HT1080 (cell line): ENCODE data around the gene C1GALT1C1. TPM values are rescaled to one million over a fixed set of nuclear protein-coding genes. Genes with fewer than 3 reads are reported as not detected.
"Not testable (repeated sequence)": the region's sequence is repeated elsewhere in the genome, so short reads cannot be mapped to it uniquely, and the experiment has no call there.

ENCODE experiments used
- DNase-seq: peaks from one replicate; pipeline ENCODE4 v3.0.0-alpha.2; 2015; ENCODE audit warnings: low read depth
- polyA plus RNA-seq, 2 experiments: library from polyadenylated mRNA; depleted of rRNA; stranded (reverse); fragments of >200 nt; gene quantifications; 2 replicates each; pipeline ENCODE4 v1.2.3, GENCODE V29; 2015
- total RNA-seq: library from RNA; depleted of rRNA; stranded (reverse); fragments of >200 nt; shearing (Covaris generic); gene quantifications from 2 replicates; pipeline ENCODE4 v1.2.3, GENCODE V29; 2014; rRNA removed

Gene C1GALT1C1
- 24.4 and 28.6 TPM in 2 replicates for total RNA-seq
- 29.2 and 32.7 TPM in 2 replicates for polyA plus RNA-seq (2015; cell fraction: cytosol; rRNA removed)
- 62.0 and 64.6 TPM in 2 replicates for polyA plus RNA-seq (2015; cell fraction: nucleus; rRNA removed)

GRCh38 chrX:120629667-120630537 is at the start of gene C1GALT1C1:
C1GALT1C1 (minus strand) TSS chrX:120630054; CDS start chrX:120627166, 2,888 bp downstream.
- DNase-seq: peak; percentile 93

- peak; percentile 4 for DNase-seq
Measured at GRCh38 chrX:120677004-120677652, 47.3 kb upstream of the C1GALT1C1 start.

GRCh38 chrX:120672841-120673530 is 43.1 kb upstream of the C1GALT1C1 start:
- DNase-seq: no peak

- peak; percentile 63 for DNase-seq
Measured at GRCh38 chrX:120672389-120672788, 42.5 kb upstream of the C1GALT1C1 start.

GRCh38 chrX:120671963-120672362 is 42.1 kb upstream of the C1GALT1C1 start:
- DNase-seq: no peak

- DNase-seq: no peak
Measured at GRCh38 chrX:120668357-120668756, 38.5 kb upstream of the C1GALT1C1 start.

GRCh38 chrX:120664535-120664934 is 34.7 kb upstream of the C1GALT1C1 start:
- not testable (repeated sequence) for DNase-seq

- DNase-seq: peak; percentile 39
Measured at GRCh38 chrX:120664081-120664480, 34.2 kb upstream of the C1GALT1C1 start.

GRCh38 chrX:120662662-120663061 is 32.8 kb upstream of the C1GALT1C1 start:
- DNase-seq: no peak

- DNase-seq: no peak
Measured at GRCh38 chrX:120660637-120661036, 30.8 kb upstream of the C1GALT1C1 start.

- no peak for DNase-seq
Measured at GRCh38 chrX:120653000-120653399, 23.1 kb upstream of the C1GALT1C1 start.

- DNase-seq: not testable (repeated sequence)
Measured at GRCh38 chrX:120652256-120652655, 22.4 kb upstream of the C1GALT1C1 start.

GRCh38 chrX:120647127-120647526 is 17.3 kb upstream of the C1GALT1C1 start:
- DNase-seq: peak; percentile 50

GRCh38 chrX:120642871-120643270 is 13.0 kb upstream of the C1GALT1C1 start:
- no peak for DNase-seq

GRCh38 chrX:120638619-120639018 is 8.8 kb upstream of the C1GALT1C1 start:
- no peak for DNase-seq

- no peak for DNase-seq
Measured at GRCh38 chrX:120625371-120625770, 4.5 kb downstream of the C1GALT1C1 start.

- DNase-seq: no peak
Measured at GRCh38 chrX:120617996-120618630, 11.7 kb downstream of the C1GALT1C1 start.

GRCh38 chrX:120614816-120615215 is 15.0 kb downstream of the C1GALT1C1 start:
- DNase-seq: no peak

GRCh38 chrX:120612086-120612485 is 17.8 kb downstream of the C1GALT1C1 start:
- DNase-seq: no peak

- DNase-seq: peak; percentile 30
Measured at GRCh38 chrX:120604361-120604782, 25.5 kb downstream of the C1GALT1C1 start.
